GM12892 (cell line): ENCODE measurements around the gene TBC1D25.

Experiments
- POLR2AphosphoS5 ChIP-seq: IDR thresholded peaks from 2 replicates; pipeline ENCODE4 v1.6.1; 2011; ENCODE audit warnings: low read depth, low read length, control low read depth
- TAF1 ChIP-seq: IDR thresholded peaks from 2 replicates; pipeline ENCODE4 v1.6.1; 2011; ENCODE audit warnings: low read depth, mild to moderate bottlenecking, control low read depth, low read length, borderline replicate concordance

DNA sequence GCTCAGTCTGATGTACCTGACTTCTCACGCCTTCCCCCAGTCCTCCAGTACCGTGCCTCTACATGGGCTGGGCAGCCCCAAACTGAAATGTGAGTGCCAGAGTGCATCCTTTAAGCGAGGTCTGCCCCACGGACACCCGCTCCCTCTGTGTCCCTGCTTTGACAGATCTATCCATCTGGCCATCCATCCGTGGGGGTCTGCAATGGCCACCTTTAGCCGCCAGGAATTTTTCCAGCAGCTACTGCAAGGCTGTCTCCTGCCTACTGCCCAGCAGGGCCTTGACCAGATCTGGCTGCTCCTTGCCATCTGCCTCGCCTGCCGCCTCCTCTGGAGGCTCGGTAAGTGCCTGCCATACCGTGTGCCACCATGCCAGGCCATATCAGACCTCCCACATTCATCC, 29.9 kb upstream of the TBC1D25 start:
- TF ChIP-seq POLR2AphosphoS5 (no peak), TAF1 (no peak)
